WTC11 (cell line): ENCODE measurements around the gene CNTNAP2. TPM values are rescaled to one million over a fixed set of nuclear protein-coding genes. Genes with fewer than 3 reads are reported as not detected.

ENCODE experiments used
- ATAC-seq: fragments of 200-7000 bp; cut with Tn5 transposase; 2 replicates; pipeline ENCODE4 v1.10.0; 2021; ENCODE audit warnings: mild to moderate bottlenecking, moderate library complexity
- CTCF ChIA-PET: fragments of 300-600 bp; sonication (Branson Sonifier 250); formaldehyde crosslinking; loops from one replicate; lab custom pipeline; 2021; ENCODE audit warnings: antibody characterized with exemption; lab: Charles Lee
- POLR2A ChIA-PET: fragments of 350-600 bp; sonication (Branson Sonifier 250); formaldehyde crosslinking; loops from one replicate; lab custom pipeline; 2021; ENCODE audit warnings: antibody characterized with exemption; lab: Charles Lee
- DNase-seq: peaks from one replicate; pipeline ENCODE4 v3.0.0; 2021; ENCODE audit warnings: low spot score
- H3K27ac Mint-ChIP-seq: 2 replicates; pipeline ENCODE4 v1.8.0; 2021; ENCODE audit warnings: mixed read lengths
- H3K27me3 Mint-ChIP-seq: 2 replicates; pipeline ENCODE4 v1.8.0; 2021; ENCODE audit warnings: low read depth, mild to moderate bottlenecking, moderate library complexity, mixed read lengths
- H3K36me3 Mint-ChIP-seq: 2 replicates; pipeline ENCODE4 v1.8.0; 2021; ENCODE audit warnings: mixed read lengths
- H3K4me1 Mint-ChIP-seq: 2 replicates; pipeline ENCODE4 v1.8.0; 2022; ENCODE audit warnings: mixed read lengths
- H3K4me3 Mint-ChIP-seq: 2 replicates; pipeline ENCODE4 v1.8.0; 2021; ENCODE audit warnings: mild to moderate bottlenecking, moderate library complexity, mixed read lengths
- H3K9me3 Mint-ChIP-seq: 2 replicates; pipeline ENCODE4 v1.8.0; 2021; ENCODE audit warnings: mixed read lengths
- AFF4 ChIP-seq: sonication (generic); formaldehyde crosslinking; IDR thresholded peaks from 2 replicates; pipeline ENCODE4 v1.8.1; 2023; ENCODE audit warnings: mild to moderate bottlenecking, missing genetic modification reagents, borderline replicate concordance
- ATF2 ChIP-seq: sonication (generic); formaldehyde crosslinking; IDR thresholded peaks from 2 replicates; pipeline ENCODE4 v1.8.1; 2022; ENCODE audit warnings: low read depth, missing genetic modification reagents, borderline replicate concordance
- ATF6 ChIP-seq: sonication (generic); formaldehyde crosslinking; IDR thresholded peaks from 2 replicates; pipeline ENCODE4 v1.8.1; 2023; ENCODE audit warnings: mild to moderate bottlenecking, missing genetic modification reagents
- ELF4 ChIP-seq: sonication (generic); formaldehyde crosslinking; IDR thresholded peaks from 2 replicates; pipeline ENCODE4 v1.8.1; 2022; ENCODE audit warnings: low read depth, mild to moderate bottlenecking, moderate library complexity, missing genetic modification reagents
- HMGA2 ChIP-seq: fragments of 250-450 bp; sonication (Bioruptor Pico); IDR thresholded peaks from 2 replicates; pipeline ENCODE4 v1.4.0; 2021; ENCODE audit warnings: mild to moderate bottlenecking, moderate library complexity
- HMGXB4 ChIP-seq: sonication (generic); formaldehyde crosslinking; IDR thresholded peaks from 2 replicates; pipeline ENCODE4 v1.8.1; 2023; ENCODE audit warnings: mild to moderate bottlenecking, moderate library complexity, missing genetic modification reagents
- IRF1 ChIP-seq: sonication (generic); formaldehyde crosslinking; IDR thresholded peaks from 2 replicates; pipeline ENCODE4 v1.8.0; 2023; ENCODE audit warnings: missing genetic modification reagents
- JUN ChIP-seq: sonication (generic); formaldehyde crosslinking; IDR thresholded peaks from 2 replicates; pipeline ENCODE4 v1.8.0; 2023; ENCODE audit warnings: mild to moderate bottlenecking, missing genetic modification reagents
- MAX ChIP-seq: sonication (generic); formaldehyde crosslinking; IDR thresholded peaks from 2 replicates; pipeline ENCODE4 v1.8.0; 2022; ENCODE audit warnings: mild to moderate bottlenecking, missing genetic modification reagents
- MXD4 ChIP-seq: fragments of 250-450 bp; sonication (Bioruptor Pico); IDR thresholded peaks from 2 replicates; pipeline ENCODE4 v1.8.0; 2021; ENCODE audit warnings: mild to moderate bottlenecking, moderate library complexity, borderline replicate concordance
- MYBL2 ChIP-seq: sonication (generic); formaldehyde crosslinking; IDR thresholded peaks from 2 replicates; pipeline ENCODE4 v1.8.1; 2023; ENCODE audit warnings: mild to moderate bottlenecking, moderate library complexity, missing genetic modification reagents
- NFATC4 ChIP-seq: fragments of 250-450 bp; sonication (Bioruptor Pico); IDR thresholded peaks from 2 replicates; pipeline ENCODE4 v1.9.0; 2021; ENCODE audit warnings: mild to moderate bottlenecking
- NFE2L1 ChIP-seq: sonication (generic); formaldehyde crosslinking; IDR thresholded peaks from 2 replicates; pipeline ENCODE4 v1.8.1; 2023; ENCODE audit warnings: missing genetic modification reagents
- PRRX2 ChIP-seq: fragments of 250-450 bp; sonication (Bioruptor Pico); IDR thresholded peaks from 2 replicates; pipeline ENCODE4 v1.8.0; 2021; ENCODE audit warnings: mild to moderate bottlenecking
- SMAD3 ChIP-seq: sonication (generic); formaldehyde crosslinking; IDR thresholded peaks from 2 replicates; pipeline ENCODE4 v1.8.0; 2022; ENCODE audit warnings: missing genetic modification reagents, mild to moderate bottlenecking, borderline replicate concordance
- SP1 ChIP-seq: sonication (generic); formaldehyde crosslinking; conservative IDR thresholded peaks from 2 replicates; pipeline ENCODE4 v1.8.1; 2022; ENCODE audit warnings: missing genetic modification reagents
- TEAD4 ChIP-seq: sonication (generic); formaldehyde crosslinking; IDR thresholded peaks from 2 replicates; pipeline ENCODE4 v1.8.0; 2022; ENCODE audit warnings: mild to moderate bottlenecking, missing genetic modification reagents
- ZBTB21 ChIP-seq: sonication (generic); formaldehyde crosslinking; IDR thresholded peaks from 2 replicates; pipeline ENCODE4 v1.8.1; 2023; ENCODE audit warnings: mild to moderate bottlenecking, missing genetic modification reagents, borderline replicate concordance
- ZMAT4 ChIP-seq: fragments of 250-450 bp; sonication (Bioruptor Pico); IDR thresholded peaks from 2 replicates; pipeline ENCODE4 v1.9.0; 2021; ENCODE audit warnings: mild to moderate bottlenecking
- ZNF317 ChIP-seq: sonication (generic); formaldehyde crosslinking; IDR thresholded peaks from 2 replicates; pipeline ENCODE4 v1.8.1; 2023; ENCODE audit warnings: low read depth, mild to moderate bottlenecking, moderate library complexity, missing genetic modification reagents, borderline replicate concordance
- ZNF416 ChIP-seq: fragments of 250-450 bp; sonication (Bioruptor Pico); IDR thresholded peaks from 2 replicates; pipeline ENCODE4 v1.9.0; 2021; ENCODE audit warnings: mild to moderate bottlenecking, inconsistent platforms
- total RNA-seq: library from RNA; stranded (reverse); gene quantifications from 3 replicates; pipeline ENCODE4 v1.2.3, GENCODE V29; 2021

CNTNAP2 gene
- total RNA-seq, 1 experiment from 2014 or later, result 63.8 TPM

GRCh38 chr7:147400925-147401324, 1284.3 kb downstream of the CNTNAP2 start (continued):
- TF ChIP-seq ATF2 (no peak), PRRX2 (CRISPR knock-in tag) (no peak), NFATC4 (no peak), HMGA2 (no peak), HMGXB4 (CRISPR knock-in tag) (no peak), SMAD3 (CRISPR knock-in tag) (no peak), ELF4 (CRISPR knock-in tag) (no peak), ZNF416 (CRISPR knock-in tag) (no peak), ZBTB21 (no peak), MXD4 (CRISPR knock-in tag) (no peak), NFE2L1 (no peak), ZNF317 (CRISPR knock-in tag) (no peak), TEAD4 (no peak)

GRCh38 chr7:147405621-147406020, 1289.0 kb downstream of the CNTNAP2 start:
- H3K4me3 Mint-ChIP-seq, result no peak overlapping the region
- ATAC-seq (no peak), DNase-seq (no peak)
- 0 out of 2 replicates have a peak, but pooled peaks cover 3% of the 10 kb centered on the region for H3K36me3 Mint-ChIP-seq
- ChIA-PET CTCF (no interaction called here), POLR2A (no interaction called here)
- H3K27ac Mint-ChIP-seq, result no peak overlapping the region
- H3K27me3 Mint-ChIP-seq, result no peaks in the 10 kb centered on the region
- TF ChIP-seq JUN (CRISPR knock-in tag) (no peak), ELF4 (CRISPR knock-in tag) (no peak), ATF6 (CRISPR knock-in tag) (no peak), SP1 (CRISPR knock-in tag) (no peak), MAX (CRISPR knock-in tag) (no peak), AFF4 (no peak), IRF1 (no peak), HMGXB4 (CRISPR knock-in tag) (no peak), ZMAT4 (CRISPR knock-in tag) (no peak), MYBL2 (no peak)
- peaks cover 40% of the 10 kb centered on the region for H3K9me3 Mint-ChIP-seq
- H3K4me1 Mint-ChIP-seq, result peaks cover 20% of the 10 kb centered on the region
